IPS-15b (cell line): ENCODE measurements around the gene GJA9.
"Not testable (repeated sequence)": the region's sequence is repeated elsewhere in the genome, so short reads cannot be mapped to it uniquely, and the experiment has no call there.

ENCODE experiments used
- H3K27me3 ChIP-seq: one replicate; pipeline ENCODE4 v1.6.1; 2013; ENCODE audit warnings: low read length; ENCODE audit not compliant: control insufficient read depth, insufficient read depth
- H3K36me3 ChIP-seq: one replicate; pipeline ENCODE4 v1.6.1; 2013; ENCODE audit warnings: low read length; ENCODE audit not compliant: control insufficient read depth, insufficient read depth
- H3K4me1 ChIP-seq: one replicate; pipeline ENCODE4 v1.6.1; 2013; ENCODE audit warnings: mild to moderate bottlenecking, low read length; ENCODE audit not compliant: control insufficient read depth, insufficient read depth
- H3K4me3 ChIP-seq: one replicate; pipeline ENCODE4 v1.5.1; 2013; ENCODE audit warnings: low read depth, low read length
- H3K9ac ChIP-seq: one replicate; pipeline ENCODE4 v1.6.1; 2013; ENCODE audit warnings: low read depth, mild to moderate bottlenecking, low read length
- H3K9me3 ChIP-seq: one replicate; pipeline ENCODE4 v1.6.1; 2013; ENCODE audit warnings: mild to moderate bottlenecking, low read length; ENCODE audit not compliant: control insufficient read depth, insufficient read depth

GJA9 gene

GRCh38 chr1:38846210-38846609 lies 35.2 kb downstream of the GJA9 start:
- peaks cover 8% of the 10 kb centered on the region for H3K36me3 ChIP-seq
- H3K27me3 ChIP-seq: no peaks in the 10 kb centered on the region
- H3K4me1 ChIP-seq: peaks cover 3% of the 10 kb centered on the region
- no peaks in the 10 kb centered on the region for H3K9me3 ChIP-seq
- no peak overlapping the region for H3K4me3 ChIP-seq
- no peak overlapping the region for H3K9ac ChIP-seq

GRCh38 chr1:38845088-38845487 lies 36.3 kb downstream of the GJA9 start:
- not testable (repeated sequence) for H3K4me3 ChIP-seq, H3K4me1 ChIP-seq, H3K9me3 ChIP-seq, H3K36me3 ChIP-seq, H3K9ac ChIP-seq, H3K27me3 ChIP-seq

GRCh38 chr1:38840281-38840680 lies 41.1 kb downstream of the GJA9 start:
- no peak overlapping the region for H3K4me3 ChIP-seq
- H3K9me3 ChIP-seq: no peaks in the 10 kb centered on the region
- H3K36me3 ChIP-seq: peaks cover 3% of the 10 kb centered on the region
- H3K9ac ChIP-seq: no peak overlapping the region
- peaks cover 6% of the 10 kb centered on the region for H3K4me1 ChIP-seq
- no peaks in the 10 kb centered on the region for H3K27me3 ChIP-seq

- Histone ChIP-seq H3K4me3 (no peak overlapping the region), H3K4me1 (peaks cover 6% of the 10 kb centered on the region), H3K9ac (no peak overlapping the region), H3K27me3 (no peaks in the 10 kb centered on the region), H3K36me3 (peaks cover 3% of the 10 kb centered on the region), H3K9me3 (no peaks in the 10 kb centered on the region)
These were observed 42.0 kb downstream of the GJA9 start for GRCh38 chr1:38839363-38839762.

- H3K36me3 ChIP-seq, H3K27me3 ChIP-seq, H3K4me1 ChIP-seq, H3K4me3 ChIP-seq, H3K9ac ChIP-seq, H3K9me3 ChIP-seq: not testable (repeated sequence)
These were observed 45.1 kb downstream of the GJA9 start for GRCh38 chr1:38836316-38836715.

- Histone ChIP-seq H3K36me3 (peaks cover 3% of the 10 kb centered on the region), H3K9me3 (no peaks in the 10 kb centered on the region), H3K4me1 (peaks cover 2% of the 10 kb centered on the region), H3K4me3 (no peak overlapping the region), H3K27me3 (peaks cover 6% of the 10 kb centered on the region), H3K9ac (no peak overlapping the region)
These were observed 46.2 kb downstream of the GJA9 start for GRCh38 chr1:38834937-38835827.

GRCh38 chr1:38834221-38834782 lies 47.1 kb downstream of the GJA9 start:
- Histone ChIP-seq H3K4me1 (peaks cover 2% of the 10 kb centered on the region), H3K36me3 (peaks cover 1% of the 10 kb centered on the region), H3K4me3 (no peak overlapping the region), H3K27me3 (peaks cover 6% of the 10 kb centered on the region), H3K9ac (no peak overlapping the region), H3K9me3 (no peaks in the 10 kb centered on the region)

- H3K4me3 ChIP-seq: no peak overlapping the region
- H3K9ac ChIP-seq: no peak overlapping the region
- H3K9me3 ChIP-seq: no peaks in the 10 kb centered on the region
- H3K4me1 ChIP-seq: peaks cover 2% of the 10 kb centered on the region
- no peaks in the 10 kb centered on the region for H3K36me3 ChIP-seq
- H3K27me3 ChIP-seq: peaks cover 6% of the 10 kb centered on the region
These were observed 48.2 kb downstream of the GJA9 start for GRCh38 chr1:38833146-38833545.

GRCh38 chr1:38832370-38832734 lies 49.0 kb downstream of the GJA9 start:
- peaks cover 6% of the 10 kb centered on the region for H3K27me3 ChIP-seq
- H3K4me3 ChIP-seq: no peak overlapping the region
- no peaks in the 10 kb centered on the region for H3K9me3 ChIP-seq
- H3K36me3 ChIP-seq: no peaks in the 10 kb centered on the region
- peaks cover 2% of the 10 kb centered on the region for H3K4me1 ChIP-seq
- H3K9ac ChIP-seq: no peak overlapping the region

- H3K4me1 ChIP-seq: peaks cover 2% of the 10 kb centered on the region
- H3K9me3 ChIP-seq: no peaks in the 10 kb centered on the region
- H3K9ac ChIP-seq: no peak overlapping the region
- H3K27me3 ChIP-seq: peaks cover 6% of the 10 kb centered on the region
- no peak overlapping the region for H3K4me3 ChIP-seq
- no peaks in the 10 kb centered on the region for H3K36me3 ChIP-seq
These were observed 49.5 kb downstream of the GJA9 start for GRCh38 chr1:38831731-38832369.

GRCh38 chr1:38829368-38829767 lies 52.0 kb downstream of the GJA9 start:
- Histone ChIP-seq H3K9ac (no peak overlapping the region), H3K9me3 (no peaks in the 10 kb centered on the region), H3K36me3 (no peaks in the 10 kb centered on the region), H3K27me3 (peaks cover 7% of the 10 kb centered on the region), H3K4me3 (no peak overlapping the region), H3K4me1 (no peaks in the 10 kb centered on the region)

- H3K4me1 ChIP-seq: no peaks in the 10 kb centered on the region
- H3K4me3 ChIP-seq: no peak overlapping the region
- H3K27me3 ChIP-seq: peaks cover 8% of the 10 kb centered on the region
- H3K36me3 ChIP-seq: no peaks in the 10 kb centered on the region
- no peaks in the 10 kb centered on the region for H3K9me3 ChIP-seq
- no peak overlapping the region for H3K9ac ChIP-seq
These were observed 54.1 kb downstream of the GJA9 start for GRCh38 chr1:38827318-38827717.
